ENCODE results near the gene ZCCHC7.
A peak's percentile ranks its signal among the peaks of the same experiment; 100 is the strongest.

ZCCHC7 gene

GRCh38 chr9:37339923-37340322 is 219.5 kb downstream of the ZCCHC7 start:
- no peak for DNase-seq (ENCODE audit: low read depth)

DNA sequence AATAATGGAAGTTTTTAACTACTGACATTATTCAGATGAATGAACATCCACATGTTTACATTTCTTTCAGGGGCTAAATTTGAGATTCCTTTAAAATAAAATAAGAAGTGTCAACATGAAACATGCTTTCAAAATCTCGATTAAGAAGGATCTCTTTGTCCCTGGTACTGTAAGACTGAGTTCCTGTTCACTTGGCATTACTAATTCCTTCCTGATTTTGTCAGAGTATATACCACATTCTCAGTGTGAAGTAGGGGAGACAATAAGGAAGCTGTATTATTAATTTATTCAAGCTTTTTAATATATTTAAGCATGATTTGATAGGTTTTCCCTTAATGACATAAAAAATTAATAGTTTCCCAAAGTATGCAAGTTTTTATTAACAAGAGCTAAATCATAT is 220.6 kb downstream of the ZCCHC7 start:
- DNase-seq (ENCODE audit: low read depth) = no peak

- DNase-seq (ENCODE audit: low read depth) = no peak
Observed at GRCh38 chr9:37341704-37342103, 221.3 kb downstream of the ZCCHC7 start.

GRCh38 chr9:37342493-37342892 is 222.1 kb downstream of the ZCCHC7 start:
- DNase-seq (ENCODE audit: low read depth) = no peak

GRCh38 chr9:37342895-37343294 is 222.5 kb downstream of the ZCCHC7 start:
- no peak for DNase-seq (ENCODE audit: low read depth)

GRCh38 chr9:37343724-37344123 is 223.3 kb downstream of the ZCCHC7 start:
- DNase-seq (ENCODE audit: low read depth) = no peak

GRCh38 chr9:37345038-37345437 is 224.7 kb downstream of the ZCCHC7 start:
- no peak for DNase-seq (ENCODE audit: low read depth)

DNA sequence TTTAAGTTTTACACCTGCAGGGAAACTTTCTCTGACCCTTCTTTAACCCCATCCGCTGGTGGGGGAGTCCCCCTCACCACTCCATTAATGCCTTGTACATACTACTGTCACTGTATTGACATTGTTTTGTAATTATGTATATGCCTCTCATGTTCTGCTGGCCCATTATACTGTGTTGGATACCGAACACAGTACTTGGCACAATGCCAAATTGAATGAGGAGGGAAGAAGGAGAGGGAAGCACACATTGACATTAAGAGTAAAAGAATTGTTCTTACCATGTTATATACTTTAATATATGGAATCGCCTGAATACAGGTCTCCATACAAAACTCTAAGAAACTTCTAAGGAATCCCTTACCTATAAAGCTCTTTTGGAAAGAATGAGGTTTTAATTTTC is 228.5 kb downstream of the ZCCHC7 start:
- DNase-seq (ENCODE audit: low read depth) = no peak

DNA sequence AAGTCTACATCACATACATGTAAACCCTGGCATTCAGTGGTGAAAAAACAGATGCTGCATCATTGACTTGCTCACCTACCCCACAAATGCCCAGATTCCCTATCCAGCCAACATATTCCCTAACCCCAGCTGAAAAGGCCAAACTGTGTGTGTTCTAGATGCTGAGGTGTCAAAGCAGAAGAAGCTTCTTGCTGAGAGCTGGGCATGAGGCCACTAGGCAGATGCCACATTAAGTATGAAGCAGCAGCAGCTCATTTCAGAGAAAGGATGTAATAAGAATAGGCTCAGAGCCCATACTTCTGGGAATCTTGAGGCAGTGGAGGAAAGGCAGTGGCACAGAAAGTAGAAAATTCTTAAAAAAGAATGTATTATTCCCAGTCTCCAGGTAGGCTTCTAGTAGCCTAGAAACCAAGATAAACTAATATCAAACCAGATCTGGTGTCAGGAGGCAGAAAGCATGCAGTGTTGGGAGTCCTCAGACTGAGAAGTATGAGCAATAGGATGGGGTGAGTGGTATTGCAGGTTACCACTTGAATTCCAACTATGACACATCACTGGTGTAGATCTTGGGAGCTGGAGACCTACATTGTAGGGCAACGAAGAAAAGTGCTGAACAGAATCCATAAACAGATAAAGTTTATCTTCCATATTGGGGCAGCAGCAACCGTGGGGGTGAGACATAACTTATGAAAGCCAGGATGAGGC is 230.3 kb downstream of the ZCCHC7 start:
- DNase-seq (ENCODE audit: low read depth) = peak; percentile 69

GRCh38 chr9:37353791-37354190 is 233.4 kb downstream of the ZCCHC7 start:
- no peak for DNase-seq (ENCODE audit: low read depth)

DNA sequence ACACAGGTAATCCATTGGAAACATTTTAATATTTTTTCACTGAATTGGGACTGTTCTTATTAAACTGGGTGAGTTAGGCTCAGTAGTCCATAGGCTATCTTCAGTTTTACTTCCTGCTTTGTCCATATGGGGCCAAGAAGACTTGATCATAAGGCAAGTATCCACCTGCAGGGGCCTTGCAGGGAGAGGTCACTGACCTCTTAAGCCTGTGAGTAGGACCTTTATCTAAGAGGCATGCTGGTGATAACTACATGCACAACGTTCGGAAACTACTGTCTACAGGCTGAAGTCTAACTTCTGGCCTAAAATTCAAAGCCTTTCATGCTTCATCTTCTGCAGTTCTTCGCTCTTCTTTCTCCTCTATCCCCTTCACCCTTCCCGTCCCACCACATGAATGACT is 242.1 kb downstream of the ZCCHC7 start:
- no peak for DNase-seq (ENCODE audit: low read depth)

GRCh38 chr9:37363124-37363523 is 242.8 kb downstream of the ZCCHC7 start:
- no peak for DNase-seq (ENCODE audit: low read depth)

DNA sequence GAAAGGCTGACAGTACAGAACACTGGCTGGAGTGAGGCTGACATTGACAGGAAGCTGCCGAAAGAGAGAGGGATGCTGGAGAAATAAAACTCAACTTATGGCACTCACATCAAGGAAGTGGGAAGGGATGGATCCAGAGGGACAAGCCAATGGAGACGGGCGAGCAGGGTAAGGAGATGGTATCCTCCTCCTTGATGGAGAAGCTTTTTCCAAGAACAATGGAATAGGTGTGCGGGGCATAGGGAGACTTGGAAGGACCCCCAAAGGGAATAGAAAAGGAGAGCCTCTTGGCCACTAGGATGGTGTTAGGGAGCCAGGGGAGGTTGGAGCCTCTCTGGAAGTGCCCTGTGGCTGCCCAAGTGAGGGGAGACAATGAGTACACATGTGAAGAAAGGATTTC is 243.8 kb downstream of the ZCCHC7 start:
- no peak for DNase-seq (ENCODE audit: low read depth)

DNA sequence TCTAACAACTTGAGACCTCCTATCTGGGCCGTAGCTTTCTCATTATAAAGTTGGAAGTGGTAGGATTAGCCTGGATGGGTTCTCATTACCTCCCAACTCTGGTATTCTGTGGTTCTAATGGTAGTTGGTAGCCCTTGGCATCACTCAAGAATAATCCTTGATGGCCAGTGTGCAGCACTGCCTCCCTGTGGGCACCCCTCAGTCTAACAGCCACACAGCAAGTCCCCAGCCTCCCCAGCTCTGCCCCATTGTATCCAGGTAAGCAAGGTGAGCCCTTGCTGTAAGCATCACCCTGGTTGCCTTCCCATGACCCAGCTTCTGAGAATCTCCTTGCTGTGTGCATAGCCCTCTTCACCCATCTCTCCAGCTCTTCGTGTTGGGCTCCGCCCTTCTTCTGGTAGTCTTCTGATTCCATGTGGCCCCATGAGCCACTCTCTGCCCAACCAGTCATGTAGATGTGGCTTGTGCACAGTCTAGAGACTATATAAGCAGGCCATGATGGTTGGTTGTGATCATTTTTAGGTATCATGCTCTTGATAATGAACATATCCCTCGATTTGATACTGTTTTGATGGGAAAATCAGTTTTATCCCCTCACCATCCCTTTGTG is 244.5 kb downstream of the ZCCHC7 start:
- peak; percentile 8 for DNase-seq (ENCODE audit: low read depth)

DNA sequence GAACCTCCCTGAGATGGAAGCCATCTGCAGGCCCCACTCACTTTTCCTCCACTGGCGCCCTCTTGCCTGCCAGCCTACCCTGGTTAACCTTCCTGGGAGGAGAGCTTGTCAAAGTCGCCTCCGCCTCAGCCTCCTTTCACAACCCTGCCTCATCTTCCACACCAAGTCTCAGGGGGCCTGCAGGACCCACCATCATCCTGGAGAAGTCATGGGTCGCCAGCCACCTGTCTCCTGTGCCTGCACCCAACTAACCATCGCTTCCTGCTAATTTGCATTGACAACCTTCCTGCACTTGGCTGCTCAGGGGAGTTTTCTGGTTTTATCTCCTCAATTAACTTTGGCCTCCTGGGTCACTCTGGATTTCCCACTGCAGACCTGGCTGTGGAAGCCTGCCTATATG is 249.3 kb downstream of the ZCCHC7 start:
- DNase-seq (ENCODE audit: low read depth) = no peak

DNA sequence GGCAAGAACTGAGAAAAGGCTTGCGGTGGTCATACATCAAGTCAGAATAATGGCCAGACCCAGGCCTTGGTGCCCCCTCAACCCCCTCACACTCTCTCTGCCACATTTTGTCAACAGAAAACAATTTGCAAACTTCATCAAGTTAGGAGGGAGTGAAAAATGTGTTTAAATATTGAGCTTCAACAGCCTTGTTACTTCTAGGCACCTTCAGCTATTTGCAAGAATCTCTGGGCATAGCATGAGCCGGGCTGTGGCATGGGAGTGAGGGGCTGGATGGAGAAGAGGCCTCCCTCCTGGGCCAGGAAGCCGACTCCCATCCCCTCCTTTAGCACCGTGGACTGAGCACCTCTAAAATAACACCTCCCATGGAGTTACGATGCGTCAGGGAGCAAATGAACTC is 249.9 kb downstream of the ZCCHC7 start:
- no peak for DNase-seq (ENCODE audit: low read depth)

GRCh38 chr9:37370968-37371563 is 250.7 kb downstream of the ZCCHC7 start:
- no peak for DNase-seq (ENCODE audit: low read depth)

GRCh38 chr9:37371565-37372464 is 251.4 kb downstream of the ZCCHC7 start:
- DNase-seq (ENCODE audit: low read depth) = peak; percentile 38

GRCh38 chr9:37372839-37373238 is 252.5 kb downstream of the ZCCHC7 start:
- DNase-seq (ENCODE audit: low read depth) = no peak

GRCh38 chr9:37373621-37374020 is 253.2 kb downstream of the ZCCHC7 start:
- no peak for DNase-seq (ENCODE audit: low read depth)

DNA sequence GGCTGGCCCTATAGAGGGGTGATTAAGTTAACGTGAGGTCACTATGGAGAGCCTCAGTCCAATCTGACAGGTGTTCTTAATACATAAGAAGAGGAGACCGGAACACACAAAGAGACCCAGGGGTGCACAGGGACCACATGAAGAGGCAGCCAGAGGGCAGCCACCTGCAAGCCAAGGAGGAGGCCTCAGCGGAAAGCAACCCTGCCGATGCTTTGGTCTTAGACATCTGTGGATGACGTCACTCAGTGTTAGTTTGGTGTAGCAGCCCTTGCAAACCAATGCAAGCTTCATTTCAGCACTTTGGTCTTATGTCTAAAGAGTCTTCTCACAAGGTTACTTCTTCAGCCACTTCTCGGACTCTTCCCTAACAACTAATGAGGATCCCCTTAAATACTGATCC is 254.5 kb downstream of the ZCCHC7 start:
- no peak for DNase-seq (ENCODE audit: low read depth)
